Astrocyte of the spinal cord (primary cell): ENCODE data around the gene ARX.
A peak's percentile ranks its signal among the peaks of the same experiment; 100 is the strongest.

ENCODE experiments used
- DNase-seq: peaks from one replicate; pipeline ENCODE4 v3.0.0; 2011; ENCODE audit warnings: low read depth, low spot score
- H3K4me3 ChIP-seq: 2 replicates; pipeline ENCODE4 v1.5.1; 2011; ENCODE audit warnings: low read depth, mild to moderate bottlenecking, low read length, moderate library complexity
- in situ Hi-C: cut with HindIII; loops from 2 replicates; pipeline ENCODE4 v1.10.0; 2017; ENCODE audit warnings: low sequenced_read_pairs
- TF ChIP-seq, protein P1 (sequence below): IDR thresholded peaks from 2 replicates; pipeline ENCODE4 v1.5.1; 2012; ENCODE audit warnings: low read depth, mild to moderate bottlenecking, low read length, inconsistent platforms

ARX gene

GRCh38 chrX:25001808-25002660 is 13.7 kb downstream of the ARX start:
- H3K4me3 ChIP-seq: no peak overlapping the region
- TF ChIP-seq, protein P1, sequence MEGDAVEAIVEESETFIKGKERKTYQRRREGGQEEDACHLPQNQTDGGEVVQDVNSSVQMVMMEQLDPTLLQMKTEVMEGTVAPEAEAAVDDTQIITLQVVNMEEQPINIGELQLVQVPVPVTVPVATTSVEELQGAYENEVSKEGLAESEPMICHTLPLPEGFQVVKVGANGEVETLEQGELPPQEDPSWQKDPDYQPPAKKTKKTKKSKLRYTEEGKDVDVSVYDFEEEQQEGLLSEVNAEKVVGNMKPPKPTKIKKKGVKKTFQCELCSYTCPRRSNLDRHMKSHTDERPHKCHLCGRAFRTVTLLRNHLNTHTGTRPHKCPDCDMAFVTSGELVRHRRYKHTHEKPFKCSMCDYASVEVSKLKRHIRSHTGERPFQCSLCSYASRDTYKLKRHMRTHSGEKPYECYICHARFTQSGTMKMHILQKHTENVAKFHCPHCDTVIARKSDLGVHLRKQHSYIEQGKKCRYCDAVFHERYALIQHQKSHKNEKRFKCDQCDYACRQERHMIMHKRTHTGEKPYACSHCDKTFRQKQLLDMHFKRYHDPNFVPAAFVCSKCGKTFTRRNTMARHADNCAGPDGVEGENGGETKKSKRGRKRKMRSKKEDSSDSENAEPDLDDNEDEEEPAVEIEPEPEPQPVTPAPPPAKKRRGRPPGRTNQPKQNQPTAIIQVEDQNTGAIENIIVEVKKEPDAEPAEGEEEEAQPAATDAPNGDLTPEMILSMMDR: no peak
- no peak for DNase-seq
- in situ Hi-C loops: no loop called here

- no peak for DNase-seq
- TF ChIP-seq, protein P1: no peak
- in situ Hi-C loops: no loop called here
- no peak overlapping the region for H3K4me3 ChIP-seq
These were observed 16.3 kb downstream of the ARX start for GRCh38 chrX:24999511-24999910.

- no peak overlapping the region for H3K4me3 ChIP-seq
- in situ Hi-C loops: no loop called here
- no peak for DNase-seq
- TF ChIP-seq, protein P1: no peak
These were observed 19.6 kb downstream of the ARX start for GRCh38 chrX:24996096-24996709.

DNA sequence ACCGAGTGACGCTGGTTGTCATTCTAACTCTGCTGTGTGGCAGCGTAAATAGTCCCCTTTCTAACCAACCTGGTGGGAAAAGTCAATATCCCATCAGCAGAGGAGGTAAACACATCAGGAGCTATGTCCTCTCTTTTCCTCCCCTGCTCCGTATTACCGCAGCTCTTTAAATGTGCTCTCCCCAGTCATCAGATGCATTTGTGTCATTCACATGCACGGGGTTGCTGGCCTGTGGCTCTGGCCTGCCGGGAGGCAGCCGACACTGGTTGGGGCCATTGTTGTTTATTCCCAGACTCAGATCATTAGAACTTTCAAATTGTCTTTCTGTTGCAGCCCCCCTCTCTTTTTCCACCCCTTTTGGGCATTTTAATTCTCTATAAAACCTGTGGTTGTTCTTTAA is 21.9 kb downstream of the ARX start:
- TF ChIP-seq, protein P1: no peak
- in situ Hi-C loops: no loop called here
- no peak overlapping the region for H3K4me3 ChIP-seq
- no peak for DNase-seq

DNA sequence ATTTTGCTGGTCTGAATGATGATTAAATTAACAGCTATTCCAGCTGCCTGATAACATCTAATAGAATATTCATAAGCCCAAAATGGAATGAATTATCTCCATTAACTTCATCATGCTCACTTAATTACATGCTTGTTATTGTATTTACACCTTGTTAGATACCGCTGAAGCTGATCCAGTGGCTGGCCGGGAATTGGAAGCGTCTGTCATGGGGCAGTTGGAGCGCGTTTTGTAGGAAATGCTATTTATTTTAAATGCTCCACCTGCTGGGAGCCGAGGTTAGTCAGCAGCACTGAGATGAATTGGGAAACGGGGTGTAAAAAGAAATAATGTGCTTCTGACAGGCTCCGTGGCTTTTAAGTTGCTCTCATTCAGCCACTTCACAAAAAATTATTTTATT is 25.2 kb downstream of the ARX start:
- in situ Hi-C loops: no loop called here
- DNase-seq: no peak
- TF ChIP-seq, protein P1: peak; percentile 27
- H3K4me3 ChIP-seq: no peak overlapping the region

DNA sequence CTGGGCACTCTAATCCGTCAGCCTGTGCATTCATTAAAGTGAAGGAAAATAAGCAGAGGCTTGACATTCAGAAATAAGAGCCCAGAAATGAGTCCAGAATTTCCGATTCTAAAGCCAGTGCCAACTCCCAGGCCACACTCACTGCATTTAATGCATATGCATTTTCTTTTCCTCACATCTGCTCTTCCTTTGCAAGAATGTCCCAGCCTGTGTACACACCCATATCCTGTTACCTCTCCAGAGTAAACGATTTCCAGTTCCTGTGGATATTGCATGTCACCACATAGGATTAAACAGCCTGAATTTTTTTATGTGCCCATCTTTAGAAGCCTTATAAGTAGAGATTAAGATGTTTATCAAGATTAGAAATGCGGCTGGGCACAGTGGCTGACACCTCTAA is 27.5 kb downstream of the ARX start:
- H3K4me3 ChIP-seq: no peak overlapping the region
- in situ Hi-C loops: no loop called here
- DNase-seq: no peak
- TF ChIP-seq, protein P1: no peak
